Endothelial cell of umbilical vein (primary cell): Measurements from ENCODE around the gene PRUNE2. TPM values are rescaled to one million over a fixed set of nuclear protein-coding genes. Genes with fewer than 3 reads are reported as not detected.

Experiments used
- BruUV-seq: library from RNA; stranded (reverse); fragments of 400-500 nt; replicated peaks from 2 replicates; lab custom pipeline; 2021; lab: Mats Ljungman, UMichigan
- CTCF ChIA-PET: fragments of 300-600, 350-600 bp; sonication (Branson Sonifier 250); formaldehyde crosslinking; loops from one replicate; lab custom pipeline; 2021; ENCODE audit warnings: antibody characterized with exemption, inconsistent platforms; lab: Charles Lee
- POLR2A ChIA-PET: fragments of 300-600, 350-600 bp; sonication (Branson Sonifier 250); formaldehyde crosslinking; loops from one replicate; lab custom pipeline; 2021; ENCODE audit warnings: antibody characterized with exemption, inconsistent platforms; lab: Charles Lee
- DNase-seq: peaks from one replicate; pipeline ENCODE4 v3.0.0-alpha.2; 2011; ENCODE audit warnings: low read depth, low spot score
- FAIRE-seq: peaks from 2 replicates; lab custom pipeline; 2011; peaks lifted over from hg19 to GRCh38; lab: Jason Lieb, UNC
- H2AFZ ChIP-seq: 2 replicates; pipeline ENCODE4 v1.6.0; 2012; ENCODE audit warnings: low read depth, low read length, control low read depth, inconsistent platforms
- H3K27ac ChIP-seq: 2 replicates; pipeline ENCODE4 v1.5.1; 2011; ENCODE audit warnings: low read depth, mild to moderate bottlenecking, control low read depth, low read length, moderate library complexity; ENCODE audit not compliant: insufficient read depth
- H3K27me3 ChIP-seq, 2 experiments: 2 replicates each; pipeline versions ENCODE4 v1.6.0 to v1.6.1; 2011; ENCODE audit warnings: low read length in 2 of 2, mixed read lengths in 1 of 2; ENCODE audit not compliant: control insufficient read depth in 2 of 2, insufficient read depth in 2 of 2
- H3K36me3 ChIP-seq, 2 experiments: 2 replicates in 1 of 2; 3 replicates in 1 of 2; pipeline ENCODE4 v1.5.1; 2011; ENCODE audit warnings: low read length in 2 of 2, mild to moderate bottlenecking in 1 of 2, moderate library complexity in 1 of 2; ENCODE audit not compliant: control insufficient read depth in 2 of 2, insufficient read depth in 2 of 2; ENCODE audit errors: extremely low read depth in 1 of 2
- H3K4me1 ChIP-seq: 3 replicates; pipeline ENCODE4 v1.5.1; 2011; ENCODE audit warnings: mild to moderate bottlenecking, low read length; ENCODE audit not compliant: control insufficient read depth, insufficient read depth; ENCODE audit errors: extremely low read depth
- H3K4me2 ChIP-seq: 2 replicates; pipeline ENCODE4 v1.6.1; 2011; ENCODE audit warnings: low read length, control low read depth, mixed read lengths; ENCODE audit not compliant: insufficient read depth
- H3K4me3 ChIP-seq, 3 experiments: fragments of 200-600 bp in 1 of 3; sonication (generic), shearing (Covaris generic) in 1 of 3; replicated peaks in 1 of 3; 2 replicates each; pipeline ENCODE4 v1.5.1; 2011 to 2016; ENCODE audit warnings: control low read depth in 3 of 3, low read length in 3 of 3, mild to moderate bottlenecking in 2 of 3, inconsistent platforms in 1 of 3, low read depth in 1 of 3, moderate library complexity in 1 of 3; ENCODE audit not compliant: insufficient read depth in 1 of 3
- H3K79me2 ChIP-seq: 2 replicates; pipeline ENCODE4 v1.6.0; 2012; ENCODE audit warnings: low read length, inconsistent platforms; ENCODE audit not compliant: control insufficient read depth, insufficient read depth
- H3K9ac ChIP-seq: replicated peaks from 2 replicates; pipeline ENCODE3; 2011; ENCODE audit warnings: low read length, control low read depth; ENCODE audit not compliant: insufficient read depth; ENCODE audit errors: extremely low read depth
- H3K9me1 ChIP-seq: replicated peaks from 3 replicates; pipeline ENCODE4 v1.6.0; 2011; ENCODE audit warnings: mild to moderate bottlenecking, low read length; ENCODE audit not compliant: control insufficient read depth, insufficient read depth; ENCODE audit errors: extremely low read depth
- H3K9me3 ChIP-seq: replicated peaks from 2 replicates; pipeline ENCODE4 v1.5.1; 2012; ENCODE audit warnings: low read length, inconsistent platforms; ENCODE audit not compliant: control insufficient read depth, insufficient read depth
- H4K20me1 ChIP-seq: replicated peaks from 2 replicates; pipeline ENCODE3; 2011; ENCODE audit warnings: mild to moderate bottlenecking, low read length; ENCODE audit not compliant: control insufficient read depth, insufficient read depth; ENCODE audit errors: extremely low read depth
- EZH2 ChIP-seq: IDR thresholded peaks from 2 replicates; pipeline ENCODE4 v1.6.1; 2012; ENCODE audit warnings: borderline replicate concordance, low read depth, mild to moderate bottlenecking, moderate library complexity, low read length, inconsistent platforms; ENCODE audit not compliant: severe bottlenecking
- FOS ChIP-seq: IDR thresholded peaks from 2 replicates; pipeline ENCODE4 v1.6.1; 2011; ENCODE audit warnings: mild to moderate bottlenecking, low read length, moderate library complexity, borderline replicate concordance; ENCODE audit not compliant: insufficient read depth
- GATA2 ChIP-seq: IDR thresholded peaks from 2 replicates; pipeline ENCODE4 v1.7.0; 2011; ENCODE audit warnings: low read depth, mild to moderate bottlenecking, moderate library complexity, mixed read lengths, low read length; ENCODE audit not compliant: insufficient read length, insufficient read depth
- JUN ChIP-seq: IDR thresholded peaks from 2 replicates; pipeline ENCODE4 v1.6.1; 2011; ENCODE audit warnings: borderline replicate concordance, low read depth; ENCODE audit not compliant: insufficient read length, insufficient read depth
- MYC ChIP-seq: IDR thresholded peaks from one replicate; pipeline ENCODE4 v1.6.1; 2011; ENCODE audit warnings: mild to moderate bottlenecking, low read depth, low read length
- POLR2A ChIP-seq: IDR thresholded peaks from 2 replicates; pipeline ENCODE4 v1.6.1; 2012; ENCODE audit warnings: low read depth, mild to moderate bottlenecking, control low read depth, low read length
- POLR2AphosphoS5 ChIP-seq: IDR thresholded peaks from 2 replicates; pipeline ENCODE4 v1.6.1; 2012; ENCODE audit warnings: low read depth, mild to moderate bottlenecking, control low read depth, low read length, moderate library complexity; ENCODE audit not compliant: insufficient read depth
- dilution Hi-C: fragments of 300-500 bp; cut with MboI; formaldehyde crosslinking; loops from one replicate; pipeline ENCODE4 v1.15.0; 2019; ENCODE audit warnings: low sequenced_read_pairs; ENCODE audit not compliant: extremely low pct_ligation_motif_present
- intact Hi-C: fragments of 100-400 bp; cut with micrococcal nuclease; formaldehyde crosslinking; loops from one replicate; pipeline ENCODE4 v1.10.0; 2022
- polyA plus RNA-seq, 4 experiments: library from polyadenylated mRNA; depleted of rRNA in 3 of 4; stranded (reverse) in 3 of 4; unstranded in 1 of 4; fragments of >200 nt; gene quantifications; 2 replicates each; pipeline versions ENCODE4 v1.2.1 to v1.2.3, GENCODE V29; 2011 to 2012; ENCODE audit warnings: missing spikeins in 1 of 4
- total RNA-seq: library from RNA; stranded (reverse); gene quantifications from 2 replicates; pipeline ENCODE4 v1.2.3, GENCODE V29; 2021
- TF ChIP-seq, protein P1 (sequence below), 2 donors: IDR thresholded peaks; 1 replicate in 1 of 2; 2 replicates in 1 of 2; pipeline ENCODE4 v1.5.1; 2011; ENCODE audit warnings: low read length in 2 of 2, mild to moderate bottlenecking in 2 of 2, moderate library complexity in 2 of 2, control low read depth in 1 of 2, inconsistent platforms in 1 of 2, low read depth in 1 of 2; ENCODE audit not compliant: insufficient read depth in 1 of 2; ENCODE audit errors: extremely low read depth in 1 of 2
- TF ChIP-seq, protein P2 (sequence below): IDR thresholded peaks from 2 replicates; pipeline ENCODE4 v1.6.1; 2011; ENCODE audit not compliant: insufficient read depth, insufficient read length

The PRUNE2 gene
- total and polyA plus RNA-seq, 2 donors (not counting 3 experiments of a cell fraction or from before 2014, with no cell fraction given) = 15.8 to 21.7 TPM

DNA sequence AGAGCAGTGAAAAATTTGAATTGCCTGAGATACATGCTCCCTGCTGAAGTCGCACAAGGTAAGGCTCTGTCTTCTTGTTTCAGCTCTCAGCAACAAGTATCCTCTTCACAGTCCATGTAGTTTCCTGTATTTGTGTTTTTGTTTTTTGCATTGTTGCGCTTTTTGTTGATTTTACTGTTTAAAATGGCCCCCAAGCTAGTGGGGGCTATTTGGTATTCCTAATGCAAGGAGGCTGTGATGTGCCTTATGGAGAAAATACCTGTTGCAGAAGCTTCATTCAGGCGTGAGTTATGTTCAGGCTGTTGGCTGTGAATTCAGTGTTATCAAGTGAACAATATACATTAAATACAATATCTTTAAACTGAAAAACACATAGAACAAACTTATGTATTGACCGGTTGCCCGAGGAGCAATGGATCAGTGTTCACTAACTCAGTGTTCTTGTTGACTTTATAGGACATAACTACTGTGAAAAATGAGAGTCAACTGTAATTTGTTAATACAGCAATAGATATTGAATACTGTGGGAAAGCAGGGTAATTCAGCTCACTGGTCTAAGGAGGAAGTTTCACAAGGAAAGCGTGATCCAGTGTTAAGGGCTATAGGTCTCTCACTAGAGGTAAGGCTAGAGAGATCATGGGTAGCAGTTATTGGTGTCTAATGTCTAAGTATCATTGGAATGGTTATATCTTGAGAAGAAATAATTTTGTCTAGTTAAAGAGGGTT lies 296.5 kb downstream of the PRUNE2 start:
- TF ChIP-seq FOS = no peak
- TF ChIP-seq GATA2 = no peak
- TF ChIP-seq MYC = no peak
- no peak for TF ChIP-seq POLR2AphosphoS5
- no peak for TF ChIP-seq POLR2A
- TF ChIP-seq, protein P1, sequence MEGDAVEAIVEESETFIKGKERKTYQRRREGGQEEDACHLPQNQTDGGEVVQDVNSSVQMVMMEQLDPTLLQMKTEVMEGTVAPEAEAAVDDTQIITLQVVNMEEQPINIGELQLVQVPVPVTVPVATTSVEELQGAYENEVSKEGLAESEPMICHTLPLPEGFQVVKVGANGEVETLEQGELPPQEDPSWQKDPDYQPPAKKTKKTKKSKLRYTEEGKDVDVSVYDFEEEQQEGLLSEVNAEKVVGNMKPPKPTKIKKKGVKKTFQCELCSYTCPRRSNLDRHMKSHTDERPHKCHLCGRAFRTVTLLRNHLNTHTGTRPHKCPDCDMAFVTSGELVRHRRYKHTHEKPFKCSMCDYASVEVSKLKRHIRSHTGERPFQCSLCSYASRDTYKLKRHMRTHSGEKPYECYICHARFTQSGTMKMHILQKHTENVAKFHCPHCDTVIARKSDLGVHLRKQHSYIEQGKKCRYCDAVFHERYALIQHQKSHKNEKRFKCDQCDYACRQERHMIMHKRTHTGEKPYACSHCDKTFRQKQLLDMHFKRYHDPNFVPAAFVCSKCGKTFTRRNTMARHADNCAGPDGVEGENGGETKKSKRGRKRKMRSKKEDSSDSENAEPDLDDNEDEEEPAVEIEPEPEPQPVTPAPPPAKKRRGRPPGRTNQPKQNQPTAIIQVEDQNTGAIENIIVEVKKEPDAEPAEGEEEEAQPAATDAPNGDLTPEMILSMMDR (IDR thresholded peaks at IDR 0.05; ENCODE audit: extremely low read depth in 1 of 2, insufficient read depth in 1 of 2, low read depth in 1 of 2, low read length in 2 of 2) = no peak
- TF ChIP-seq, protein P2, sequence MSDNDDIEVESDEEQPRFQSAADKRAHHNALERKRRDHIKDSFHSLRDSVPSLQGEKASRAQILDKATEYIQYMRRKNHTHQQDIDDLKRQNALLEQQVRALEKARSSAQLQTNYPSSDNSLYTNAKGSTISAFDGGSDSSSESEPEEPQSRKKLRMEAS = no peak
- TF ChIP-seq JUN = no peak
- TF ChIP-seq EZH2 = no peak
- Histone ChIP-seq H3K27me3 (no peaks in the 10 kb centered on the region), H3K4me3 (no peak overlapping the region), H3K4me1 (no peaks in the 10 kb centered on the region), H4K20me1 (no peaks in the 10 kb centered on the region), H3K9me1 (no peaks in the 10 kb centered on the region), H3K36me3 (no peaks in the 10 kb centered on the region), H3K79me2 (no peaks in the 10 kb centered on the region), H2AFZ (no peak overlapping the region), H3K27ac (no peak overlapping the region), H3K9ac (no peak overlapping the region), H3K4me2 (no peak overlapping the region), H3K9me3 (no peaks in the 10 kb centered on the region)
- dilution Hi-C loops (no loop called here), intact Hi-C loops (no loop called here)
- CTCF ChIA-PET = interaction anchor here (0.7 to 1.3 kb wide), 3 partner anchors 10 to 49 kb away, joined by 3 read pairs; no protein-coding TSS in a partner anchor
- FAIRE-seq (no peak), DNase-seq (no peak)
- POLR2A ChIA-PET = no interaction called here
- no TSS peak for BruUV-seq
